Measurements from ENCODE around the gene CFAP46. TPM values are rescaled to one million over a fixed set of nuclear protein-coding genes. Genes with fewer than 3 reads are reported as not detected.

CFAP46 gene
- total and polyA plus RNA-seq, 10 of the 15 experiments (the other 5 are each of a cell fraction or from before 2014, with no cell fraction given), result 0.01 to 0.18 (median 0.03) TPM; not detected in 7

DNA sequence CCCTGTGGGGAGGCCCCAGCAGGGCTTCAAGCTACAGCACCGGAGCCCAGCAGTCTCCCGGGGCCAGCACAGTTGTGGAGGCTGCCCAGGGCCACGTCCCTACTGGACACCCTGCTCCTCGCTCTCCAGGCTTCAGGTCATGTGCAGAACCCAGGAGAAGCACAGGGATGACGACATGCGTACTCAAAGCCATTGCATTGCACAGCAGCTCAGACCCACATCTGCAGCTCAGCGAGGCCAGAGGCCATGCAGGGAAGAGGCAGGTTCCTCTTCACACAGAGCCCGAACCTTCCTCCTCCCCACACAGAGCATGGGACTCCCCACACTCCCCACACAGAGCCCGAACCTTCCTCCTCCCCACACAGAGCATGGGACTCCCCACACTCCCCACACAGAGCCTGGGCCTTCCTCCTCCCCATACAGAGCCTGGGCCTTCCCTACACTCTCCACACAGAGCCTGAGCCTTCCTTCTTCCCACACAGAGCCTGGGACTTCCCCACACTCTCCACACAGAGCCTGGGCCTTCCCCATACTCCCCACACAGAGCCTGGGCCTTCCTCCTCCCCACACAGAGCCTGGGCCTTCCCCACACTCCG, 12.3 kb downstream of the CFAP46 start:
- in situ Hi-C loops (cut with MboI) (no loop called here), intact Hi-C loops (cut with micrococcal nuclease; ENCODE audit: unreplicated experiment) (no loop called here)
- SMC1A ChIA-PET (ENCODE audit: uncharacterized antibody, unreplicated experiment), result no interaction called here
- Histone ChIP-seq H2AFZ (ENCODE audit: control insufficient read depth, low read depth, low read length) (peak overlapping the region; percentile 23; the same call in 1 of the 2 replicates), H4K20me1 (ENCODE audit: control insufficient read depth, insufficient read depth) (no peaks in the 10 kb centered on the region), H3K36me3 (ENCODE audit: control insufficient read depth in 2 of 2, insufficient read depth in 2 of 2, low read length in 1 of 2) (no peaks in the 10 kb centered on the region), H3K27me3 (replicated peaks in 1 of 2; ENCODE audit: control insufficient read depth in 2 of 2, insufficient read depth in 2 of 2, low read length in 1 of 2) (no peaks in the 10 kb centered on the region), H3K4me2 (ENCODE audit: control insufficient read depth, insufficient read depth) (no peak overlapping the region), H3K4me3 (no peak overlapping the region), H3K79me2 (ENCODE audit: control insufficient read depth, insufficient read depth, low read length) (no peaks in the 10 kb centered on the region), H3K9me3 (replicated peaks; ENCODE audit: control insufficient read depth, insufficient read depth, low read length) (no peaks in the 10 kb centered on the region; the same call in 2 of the 3 replicates), H3K4me1 (ENCODE audit: control insufficient read depth, insufficient read depth, low read length) (peaks cover 3% of the 10 kb centered on the region; the same call in 1 of the 2 replicates), H3K9ac (ENCODE audit: control insufficient read depth, insufficient read depth, low read length) (no peak overlapping the region), H3K27ac (ENCODE audit: control insufficient read depth, insufficient read depth) (no peak overlapping the region)
- CTCF ChIA-PET, result no interaction called here
- 16% methylated on average over 7 of the region's 10 CpGs for WGBS (ENCODE audit: insufficient coverage, insufficient replicate concordance, low lambda C conversion rate, missing lambda C conversion rate)
- BruUV-seq (replicated peaks), result no TSS peak
- ATAC-seq (peak; percentile 53), DNase-seq (ENCODE audit: low read depth, low spot score) (peak; percentile 43), FAIRE-seq (no peak)
- POLR2A ChIA-PET, result no interaction called here
- TF ChIP-seq, protein P1, sequence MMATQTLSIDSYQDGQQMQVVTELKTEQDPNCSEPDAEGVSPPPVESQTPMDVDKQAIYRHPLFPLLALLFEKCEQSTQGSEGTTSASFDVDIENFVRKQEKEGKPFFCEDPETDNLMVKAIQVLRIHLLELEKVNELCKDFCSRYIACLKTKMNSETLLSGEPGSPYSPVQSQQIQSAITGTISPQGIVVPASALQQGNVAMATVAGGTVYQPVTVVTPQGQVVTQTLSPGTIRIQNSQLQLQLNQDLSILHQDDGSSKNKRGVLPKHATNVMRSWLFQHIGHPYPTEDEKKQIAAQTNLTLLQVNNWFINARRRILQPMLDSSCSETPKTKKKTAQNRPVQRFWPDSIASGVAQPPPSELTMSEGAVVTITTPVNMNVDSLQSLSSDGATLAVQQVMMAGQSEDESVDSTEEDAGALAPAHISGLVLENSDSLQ (IDR thresholded peaks at IDR 0.05), result no peak
- TF ChIP-seq RUNX3 (IDR thresholded peaks at IDR 0.05; ENCODE audit: low read length) (peak; percentile 4; the same call in 1 of the 2 replicates), SIN3A (IDR thresholded peaks at IDR 0.05; ENCODE audit: low read depth, low read length) (no peak), CHD4 (IDR thresholded peaks at IDR 0.05) (no peak), E2F8 (IDR thresholded peaks at IDR 0.05; ENCODE audit: low read depth, partially characterized antibody) (no peak), KDM1A (IDR thresholded peaks at IDR 0.05; ENCODE audit: borderline replicate concordance) (no peak), FOS (IDR thresholded peaks at IDR 0.05; ENCODE audit: borderline replicate concordance, extremely low read depth, insufficient read length) (no peak), ZBTB4 (CRISPR knock-in tag; IDR thresholded peaks at IDR 0.05) (no peak), EED (IDR thresholded peaks at IDR 0.05; ENCODE audit: low read depth) (peak; percentile 74)
- TF ChIP-seq, protein P2, sequence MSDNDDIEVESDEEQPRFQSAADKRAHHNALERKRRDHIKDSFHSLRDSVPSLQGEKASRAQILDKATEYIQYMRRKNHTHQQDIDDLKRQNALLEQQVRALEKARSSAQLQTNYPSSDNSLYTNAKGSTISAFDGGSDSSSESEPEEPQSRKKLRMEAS (IDR thresholded peaks at IDR 0.05; ENCODE audit: low read depth, low read length), result no peak
- RAD21 ChIA-PET (ENCODE audit: unreplicated experiment), result no interaction called here
